ENCODE measurements around the gene WFDC11. TPM values are rescaled to one million over a fixed set of nuclear protein-coding genes. Genes with fewer than 3 reads are reported as not detected.

WFDC11 gene
- total RNA-seq: not detected in 2 replicates

GRCh38 chr20:45670139-45670538, at the start of gene WFDC11:
Gene WFDC11, minus strand, starts transcription at chr20:45670239. Its CDS starts 19,639 bp downstream, at chr20:45650600.

GRCh38 chr20:45704969-45705637, 35.1 kb upstream of the WFDC11 start, which contains the start of gene WFDC10B:
Gene WFDC10B, minus strand, starts transcription at chr20:45705019. Its CDS starts 19,027 bp downstream, at chr20:45685992.

DNA sequence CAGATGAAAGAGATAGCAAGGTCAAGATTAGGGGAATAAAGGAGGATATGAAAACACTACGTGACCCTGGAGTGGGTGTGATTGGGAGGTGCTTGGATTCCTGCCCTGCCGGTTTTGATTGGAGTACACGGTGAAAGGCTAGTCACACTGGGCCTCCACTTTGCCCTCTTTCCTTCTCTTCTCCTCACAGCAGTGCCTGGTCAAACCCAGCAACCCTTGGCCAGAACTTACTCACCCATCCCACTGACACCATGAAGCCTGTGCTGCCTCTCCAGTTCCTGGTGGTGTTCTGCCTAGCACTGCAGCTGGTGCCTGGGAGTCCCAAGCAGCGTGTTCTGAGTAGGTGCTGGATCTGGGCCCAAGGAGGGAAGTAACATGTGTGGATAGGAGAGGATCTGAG, 31.8 kb upstream of the WFDC11 start, which contains the start of gene WFDC13:
WFDC13 (plus strand) TSS at position 166 of the 400 bp plus-strand sequence; CDS start at position 252, 86 bp downstream.

DNA sequence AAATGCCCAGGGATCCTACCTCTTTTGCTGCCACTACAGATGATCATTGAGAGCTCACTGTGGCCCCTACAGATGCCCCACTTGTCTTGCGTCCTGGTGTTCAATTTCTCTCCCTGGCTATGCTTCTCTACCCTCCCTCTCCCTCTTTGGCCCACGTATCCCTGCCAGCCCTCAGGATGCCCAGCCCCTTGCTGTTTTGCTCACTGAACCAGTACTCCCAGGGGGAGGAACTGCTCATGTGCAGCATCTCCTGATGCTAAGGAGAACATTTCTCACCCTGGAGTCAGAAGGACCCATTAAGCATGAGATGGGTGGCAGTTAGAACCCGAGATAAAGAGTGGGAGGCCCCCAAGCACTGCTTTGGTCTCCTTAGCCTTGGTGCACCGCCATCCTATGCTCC, 38.9 kb downstream of the WFDC11 start, which contains the start of gene WFDC9:
WFDC9 (minus strand) TSS at position 101 of the 400 bp plus-strand sequence. CDS start 21,103 bp downstream, outside the sequence.

GRCh38 chr20:45629496-45630100, 40.4 kb downstream of the WFDC11 start, which contains the start of gene WFDC10A:
Gene WFDC10A, plus strand, starts transcription at chr20:45629739. Its CDS starts 75 bp downstream, at chr20:45629814.

Other genes with a start within 250 kb of the WFDC11 start
- gene WFDC2, start 200.5 kb downstream of the WFDC11 start, total RNA-seq: not detected in 2 replicates
- not detected in 2 replicates for gene SPINT3, start 154.6 kb downstream of the WFDC11 start, total RNA-seq
- gene WFDC6, start 130.8 kb downstream of the WFDC11 start, total RNA-seq: not detected in 2 replicates
- not detected in 2 replicates for gene EPPIN, start 122.8 kb downstream of the WFDC11 start, total RNA-seq
- not detected in 2 replicates for gene WFDC8, start 91.0 kb downstream of the WFDC11 start, total RNA-seq
- gene WFDC10A, start 40.5 kb downstream of the WFDC11 start, total RNA-seq: not detected in 2 replicates
- gene WFDC9, start 39.0 kb downstream of the WFDC11 start, total RNA-seq: not detected in 2 replicates
- gene WFDC13, start 31.8 kb upstream of the WFDC11 start, total RNA-seq: not detected in 2 replicates
- gene WFDC10B, start 34.8 kb upstream of the WFDC11 start, total RNA-seq: 0.26 TPM in 1 of 2 replicates, not detected in the other
- not detected in 2 replicates for gene SPINT4, start 52.1 kb upstream of the WFDC11 start, total RNA-seq
- 0.17 and 0.95 TPM in 2 replicates for gene WFDC3, start 121.6 kb upstream of the WFDC11 start, total RNA-seq
- gene DNTTIP1, start 121.7 kb upstream of the WFDC11 start, total RNA-seq: 16.9 and 20.5 TPM in 2 replicates
- 1.9 and 3.9 TPM in 2 replicates for gene UBE2C, start 142.4 kb upstream of the WFDC11 start, total RNA-seq
- gene TNNC2, start 157.1 kb upstream of the WFDC11 start, total RNA-seq: 1.9 and 6.7 TPM in 2 replicates
- gene SNX21, start 163.6 kb upstream of the WFDC11 start, total RNA-seq: 80.1 and 108 TPM in 2 replicates
- gene ACOT8, start 187.2 kb upstream of the WFDC11 start, total RNA-seq: 46.2 and 58.5 TPM in 2 replicates
- 5.0 and 7.0 TPM in 2 replicates for gene ZSWIM3, start 187.4 kb upstream of the WFDC11 start, total RNA-seq
- gene ZSWIM1, start 211.0 kb upstream of the WFDC11 start, total RNA-seq: 3.0 and 3.7 TPM in 2 replicates
- 1.4 and 2.0 TPM in 2 replicates for gene SPATA25, start 217.4 kb upstream of the WFDC11 start, total RNA-seq
- 4.7 and 6.8 TPM in 2 replicates for gene NEURL2, start 221.0 kb upstream of the WFDC11 start, total RNA-seq
- 134 and 234 TPM in 2 replicates for gene CTSA, start 221.1 kb upstream of the WFDC11 start, total RNA-seq
- gene PLTP, start 241.9 kb upstream of the WFDC11 start, total RNA-seq: 27.0 and 67.7 TPM in 2 replicates

All from bronchial smooth muscle cell (primary cell).